HG03135 (cell line): ENCODE data around the gene ZNF688.
"Not testable (repeated sequence)": the region's sequence is repeated elsewhere in the genome, so short reads cannot be mapped to it uniquely, and the experiment has no call there.

Source experiments
- ATAC-seq: cut with Tn5 transposase; IDR thresholded peaks from one replicate; pipeline ENCODE4 v1.9.1; 2021; ENCODE audit warnings: mild to moderate bottlenecking, moderate library complexity; ENCODE audit not compliant: unreplicated experiment

Gene ZNF688

GRCh38 chr16:30535106-30535776, 36.3 kb downstream of the ZNF688 start:
- ATAC-seq = no peak

DNA sequence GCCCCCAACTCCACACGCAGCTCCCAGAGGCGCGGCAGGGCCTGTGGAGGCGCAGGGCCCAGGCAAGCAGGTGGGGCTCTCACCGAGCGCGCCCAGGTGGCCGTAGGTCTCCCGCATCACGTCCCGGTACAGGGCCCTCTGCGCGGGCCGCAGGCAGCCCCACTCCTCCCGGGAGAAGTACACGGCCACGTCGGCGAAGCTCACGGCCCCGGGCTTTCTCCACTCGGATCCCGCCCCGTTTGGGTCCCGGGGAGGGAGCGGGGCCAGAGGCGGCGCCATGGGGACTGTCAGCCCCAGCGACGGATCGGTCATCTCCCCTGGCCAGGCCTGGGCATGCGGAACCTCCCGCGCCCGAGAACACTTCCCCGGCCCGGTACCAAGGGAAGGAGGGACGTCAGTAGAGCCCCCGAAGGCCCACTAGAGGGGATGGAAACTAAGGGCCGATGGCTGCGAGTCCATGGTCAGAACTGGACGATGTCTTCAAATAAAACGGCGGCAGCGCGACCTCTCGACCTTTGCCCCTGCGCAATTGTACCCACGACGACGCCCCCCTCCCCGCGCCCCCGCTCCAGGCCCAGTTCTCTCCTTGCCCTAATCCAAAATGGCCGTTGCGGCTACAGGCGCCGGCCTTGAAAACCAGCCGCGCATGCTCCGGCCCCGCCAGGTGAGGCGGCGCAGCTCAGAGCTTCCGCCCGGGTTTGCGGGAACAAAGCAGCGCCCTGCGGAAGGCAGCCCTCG, 37.0 kb downstream of the ZNF688 start, which contains the start of gene ZNF747:
Gene ZNF747, minus strand, starts transcription at position 491 of the 738 bp plus-strand sequence. Its CDS starts 179 bp downstream, at position 312.
- ATAC-seq = no peak

DNA sequence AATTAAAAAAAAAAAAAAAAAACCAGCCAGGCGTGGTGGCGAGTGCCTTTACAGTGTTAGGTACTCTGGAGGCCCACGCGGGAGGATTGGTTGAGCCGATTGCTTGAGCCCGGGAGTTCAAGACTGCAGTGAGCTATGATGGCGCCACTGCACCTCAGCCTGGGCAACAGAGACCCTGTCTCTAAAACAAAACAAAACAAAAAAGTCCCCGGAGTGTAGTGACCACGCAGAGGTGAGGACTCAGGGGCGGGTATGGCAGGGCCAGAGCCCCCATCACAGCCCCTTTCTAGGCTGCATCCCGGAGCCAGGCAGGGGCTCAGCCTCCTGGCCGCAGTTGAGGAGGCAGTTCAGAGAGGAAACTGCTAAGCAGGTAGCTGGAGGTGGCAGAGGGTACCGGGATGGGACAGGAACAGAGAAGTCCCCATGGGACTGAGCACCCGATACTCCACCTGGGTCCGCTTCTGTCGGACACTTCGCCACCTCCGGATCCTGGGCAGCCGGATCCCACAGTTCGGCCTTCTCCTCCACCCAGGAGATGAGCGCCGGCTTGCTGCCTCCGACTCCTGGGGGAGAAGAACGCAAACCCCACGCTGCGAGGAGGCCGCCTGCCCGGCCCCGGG, 37.7 kb downstream of the ZNF688 start:
- no peak for ATAC-seq

GRCh38 chr16:30533146-30533522, 38.4 kb downstream of the ZNF688 start:
- no peak for ATAC-seq

GRCh38 chr16:30532285-30533145, 39.0 kb downstream of the ZNF688 start:
- ATAC-seq = no peak

DNA sequence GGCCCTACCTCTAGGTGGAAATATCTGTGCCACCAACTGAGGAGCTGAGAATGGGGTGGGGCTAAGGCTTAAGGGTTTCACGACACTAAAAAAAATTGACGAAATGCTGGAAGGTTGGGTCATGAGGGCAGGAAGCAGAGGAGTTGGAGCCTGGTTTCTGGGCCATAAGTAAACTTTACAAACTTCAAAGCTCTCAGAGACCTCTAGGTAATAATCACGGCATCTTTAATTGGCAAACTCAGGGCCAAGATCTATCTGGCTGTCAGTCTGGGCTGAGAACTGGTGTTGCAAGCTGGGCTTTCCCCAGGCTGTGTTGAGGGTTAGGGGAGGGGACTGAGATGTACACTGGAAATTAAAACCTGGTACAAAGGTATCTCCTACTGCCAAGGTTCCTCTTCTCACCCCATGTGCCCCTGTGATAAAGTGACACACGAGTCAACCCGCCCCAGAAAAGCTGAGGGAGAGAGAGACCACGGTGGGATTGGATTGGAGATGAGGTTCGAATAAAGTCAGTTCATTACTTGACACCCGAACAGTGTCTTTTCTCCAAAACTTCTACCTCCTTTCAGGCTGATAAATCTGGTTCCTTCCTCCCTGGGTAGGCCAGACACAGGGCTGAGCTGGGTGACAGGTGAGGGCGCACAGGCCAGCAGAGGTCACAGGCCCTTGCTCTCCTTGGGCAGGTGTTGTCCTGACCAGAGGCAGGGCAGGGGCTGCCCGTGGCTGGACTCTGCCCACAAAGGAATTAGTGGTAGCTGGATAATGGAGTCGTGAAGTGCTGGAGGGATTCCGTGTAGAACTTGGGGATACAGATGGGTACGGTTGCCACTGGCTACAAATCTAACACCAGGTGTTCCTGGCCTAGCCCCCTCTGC, 41.1 kb downstream of the ZNF688 start:
- no peak for ATAC-seq

- no peak for ATAC-seq
Observed at GRCh38 chr16:30528799-30529457, 42.6 kb downstream of the ZNF688 start.

GRCh38 chr16:30527635-30528178, 43.8 kb downstream of the ZNF688 start:
- ATAC-seq = no peak

GRCh38 chr16:30526823-30527634, 44.5 kb downstream of the ZNF688 start:
- ATAC-seq = peak; percentile 76

- ATAC-seq = peak; percentile 20
Observed at GRCh38 chr16:30526137-30526822, 45.2 kb downstream of the ZNF688 start, which contains the start of gene ZNF768. Gene ZNF768, minus strand, starts transcription at chr16:30526566. Its CDS starts 153 bp downstream, at chr16:30526413.

GRCh38 chr16:30525844-30526136, 45.7 kb downstream of the ZNF688 start:
- no peak for ATAC-seq

- no peak for ATAC-seq
Observed at GRCh38 chr16:30524575-30525568, 46.6 kb downstream of the ZNF688 start.

- no peak for ATAC-seq
Observed at GRCh38 chr16:30523768-30524574, 47.5 kb downstream of the ZNF688 start.

GRCh38 chr16:30522702-30523463, 48.6 kb downstream of the ZNF688 start:
- ATAC-seq = not testable (repeated sequence)
